GM12891 (cell line): Measurements from ENCODE around the gene XAB2.

ENCODE experiments used
- POLR2A ChIP-seq: IDR thresholded peaks from 2 replicates; pipeline ENCODE4 v1.6.1; 2011; ENCODE audit warnings: low read depth, low read length, control low read depth
- POLR2AphosphoS5 ChIP-seq: IDR thresholded peaks from 2 replicates; pipeline ENCODE4 v1.6.1; 2011; ENCODE audit warnings: low read depth, low read length, control low read depth
- TAF1 ChIP-seq: IDR thresholded peaks from 2 replicates; pipeline ENCODE4 v1.6.1; 2011; ENCODE audit warnings: low read depth, low read length, control low read depth

DNA sequence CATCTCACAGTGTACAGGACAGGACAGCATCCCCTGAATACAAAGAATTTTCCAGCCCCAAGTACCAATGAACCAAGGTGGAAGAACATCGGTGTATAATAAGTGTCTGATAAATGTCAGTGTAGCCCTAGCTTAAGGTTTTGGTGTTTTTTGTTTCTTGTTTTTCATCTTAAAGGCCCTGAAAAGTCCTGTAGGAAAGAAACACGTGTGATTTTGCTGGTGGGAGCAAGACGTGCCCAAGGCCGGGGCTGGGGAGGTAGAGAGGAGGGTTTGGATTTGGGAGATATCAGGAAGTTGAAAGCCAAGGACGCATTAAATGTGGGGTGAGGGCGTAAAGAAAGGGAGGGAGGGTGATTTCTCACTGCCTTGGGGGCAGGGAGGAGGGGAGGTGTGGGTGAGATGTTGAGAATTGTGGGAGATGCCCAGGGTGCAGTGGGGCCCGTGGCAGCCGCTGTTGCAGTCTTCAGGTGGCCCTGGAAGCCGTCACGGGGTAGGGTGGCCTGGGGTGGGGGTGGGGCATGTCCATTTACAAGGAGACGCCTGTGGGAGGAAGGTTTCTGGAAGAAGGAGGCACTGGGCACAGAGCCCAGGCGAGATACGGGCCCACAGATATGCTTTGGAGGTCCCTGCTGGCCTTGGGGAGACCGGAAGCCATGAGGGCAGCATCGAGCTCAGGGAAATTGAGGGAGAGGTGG lies 27.0 kb downstream of the XAB2 start:
- TF ChIP-seq POLR2A (no peak), TAF1 (no peak), POLR2AphosphoS5 (no peak)
